Natural killer cell (primary cell): ENCODE measurements around the gene NAV2. TPM values are rescaled to one million over a fixed set of nuclear protein-coding genes. Genes with fewer than 3 reads are reported as not detected.

Experiments used
- ATAC-seq, 3 donors: fragments of 150-1000 bp in 2 of 3; fragments of 200-7000 bp in 1 of 3; cut with Tn5 transposase; 1 replicate in 1 of 3; 2 replicates in 2 of 3; pipeline ENCODE4 v1.10.0; 2021; ENCODE audit warnings: mild to moderate bottlenecking in 2 of 3, moderate library complexity in 2 of 3
- DNase-seq, 2 donors: peaks; one replicate each; pipeline versions ENCODE4 v3.0.0 to v3.0.0-alpha.2; 2013 to 2021; ENCODE audit warnings: mixed read lengths in 1 of 2
- H3K27ac ChIP-seq: one replicate; pipeline ENCODE4 v1.5.1; 2013; ENCODE audit warnings: mild to moderate bottlenecking, low read length
- H3K27me3 ChIP-seq: one replicate; pipeline ENCODE4 v1.6.1; 2013; ENCODE audit warnings: low read length; ENCODE audit not compliant: control insufficient read depth, insufficient read depth
- H3K36me3 ChIP-seq: one replicate; pipeline ENCODE4 v1.6.1; 2013; ENCODE audit warnings: low read length; ENCODE audit not compliant: control insufficient read depth, insufficient read depth
- H3K4me1 ChIP-seq: one replicate; pipeline ENCODE4 v1.6.1; 2013; ENCODE audit warnings: low read length; ENCODE audit not compliant: control insufficient read depth, insufficient read depth
- H3K4me3 ChIP-seq: one replicate; pipeline ENCODE4 v1.5.1; 2013; ENCODE audit warnings: low read length
- H3K9me3 ChIP-seq: one replicate; pipeline ENCODE4 v1.6.1; 2013; ENCODE audit warnings: low read length; ENCODE audit not compliant: control insufficient read depth, insufficient read depth
- H3K27ac Mint-ChIP-seq, 2 donors: one replicate each; pipeline ENCODE4 v1.8.0; 2022; ENCODE audit warnings: mild to moderate bottlenecking in 2 of 2, mixed read lengths in 2 of 2, moderate library complexity in 1 of 2
- H3K27me3 Mint-ChIP-seq, 2 donors: one replicate each; pipeline ENCODE4 v1.8.0; 2022; ENCODE audit warnings: low read depth in 2 of 2, mixed read lengths in 2 of 2
- H3K36me3 Mint-ChIP-seq: one replicate; pipeline ENCODE4 v1.8.0; 2022; ENCODE audit warnings: mixed read lengths
- H3K4me1 Mint-ChIP-seq, 2 donors: one replicate each; pipeline ENCODE4 v1.8.0; 2022; ENCODE audit warnings: mixed read lengths in 2 of 2
- H3K4me3 Mint-ChIP-seq: one replicate; pipeline ENCODE4 v1.8.0; 2022; ENCODE audit warnings: mild to moderate bottlenecking, moderate library complexity, mixed read lengths
- H3K9me3 Mint-ChIP-seq, 2 donors: one replicate each; pipeline ENCODE4 v1.8.0; 2022; ENCODE audit warnings: mixed read lengths in 2 of 2
- CTCF ChIP-seq: fragments of 200-600 bp; IDR thresholded peaks from one replicate; pipeline ENCODE4 v1.8.0; 2022; ENCODE audit warnings: antibody characterized with exemption
- WGBS: methylation state at CpG from one replicate; pipeline ENCODE4 v1.1.7; 2013; ENCODE audit warnings: missing lambda C conversion rate; ENCODE audit not compliant: insufficient coverage; 5-methylcytosine and 5-hydroxymethylcytosine counted together
- intact Hi-C: fragments of 100-400 bp; cut with micrococcal nuclease; formaldehyde crosslinking; loops from one replicate; pipeline ENCODE4 v1.14.2; 2022
- total RNA-seq, 4 donors: library from RNA; stranded (reverse); fragments of 120-200 nt in 1 of 4; gene quantifications; one replicate each; pipeline versions ENCODE4 v1.2.3 to v1.2.4, GENCODE V29; 2013 to 2022

NAV2 gene
- total RNA-seq, 3 donors from 2014 or later (not counting 1 experiment from before 2014, with no cell fraction given): 0.14 to 1.6 (median 0.43) TPM

- H3K27ac Mint-ChIP-seq: no peak overlapping the region
- no peaks in the 10 kb centered on the region for H3K36me3 ChIP-seq
- no peak overlapping the region for H3K27ac ChIP-seq
- H3K4me3 Mint-ChIP-seq: no peak overlapping the region
- no peaks in the 10 kb centered on the region for H3K36me3 Mint-ChIP-seq
- no peaks in the 10 kb centered on the region for H3K27me3 ChIP-seq
- no peaks in the 10 kb centered on the region for H3K4me1 ChIP-seq
- no peaks in the 10 kb centered on the region for H3K9me3 Mint-ChIP-seq
- H3K9me3 ChIP-seq: no peaks in the 10 kb centered on the region
- DNase-seq: no peak
- TF ChIP-seq CTCF: no peak
- H3K4me3 ChIP-seq: no peak overlapping the region
- ATAC-seq: no peak
- H3K4me1 Mint-ChIP-seq: no peaks in the 10 kb centered on the region
- H3K27me3 Mint-ChIP-seq: no peaks in the 10 kb centered on the region
- intact Hi-C loops: no loop called here
- 89% methylated on average over 2 of the region's 2 CpGs for WGBS
These were observed 342.7 kb downstream of the NAV2 start for GRCh38 chr11:20055312-20055711.

GRCh38 chr11:20056109-20056949, 343.7 kb downstream of the NAV2 start:
- no peak overlapping the region for H3K4me3 Mint-ChIP-seq
- H3K36me3 Mint-ChIP-seq: no peaks in the 10 kb centered on the region
- Histone ChIP-seq H3K36me3 (no peaks in the 10 kb centered on the region), H3K27me3 (no peaks in the 10 kb centered on the region), H3K4me3 (no peak overlapping the region), H3K9me3 (no peaks in the 10 kb centered on the region), H3K4me1 (no peaks in the 10 kb centered on the region), H3K27ac (no peak overlapping the region)
- H3K9me3 Mint-ChIP-seq: no peaks in the 10 kb centered on the region
- no peaks in the 10 kb centered on the region for H3K4me1 Mint-ChIP-seq
- 99% methylated on average over 3 of the region's 8 CpGs for WGBS
- no peak for TF ChIP-seq CTCF
- H3K27ac Mint-ChIP-seq: no peak overlapping the region
- intact Hi-C loops: no loop called here
- DNase-seq: no peak
- H3K27me3 Mint-ChIP-seq: peaks cover 0 to 2% of the 10 kb centered on the region in 2 donors
- ATAC-seq: no peak

GRCh38 chr11:20056950-20057943, 344.6 kb downstream of the NAV2 start:
- Histone ChIP-seq H3K27ac (no peak overlapping the region), H3K4me3 (no peak overlapping the region), H3K9me3 (no peaks in the 10 kb centered on the region), H3K27me3 (no peaks in the 10 kb centered on the region), H3K4me1 (no peaks in the 10 kb centered on the region), H3K36me3 (no peaks in the 10 kb centered on the region)
- DNase-seq: no peak
- H3K27me3 Mint-ChIP-seq: peaks cover 0 to 2% of the 10 kb centered on the region in 2 donors
- no peak for TF ChIP-seq CTCF
- ATAC-seq: no peak
- no peaks in the 10 kb centered on the region for H3K9me3 Mint-ChIP-seq
- no peaks in the 10 kb centered on the region for H3K4me1 Mint-ChIP-seq
- H3K4me3 Mint-ChIP-seq: no peak overlapping the region
- intact Hi-C loops: no loop called here
- H3K36me3 Mint-ChIP-seq: no peaks in the 10 kb centered on the region
- no peak overlapping the region for H3K27ac Mint-ChIP-seq
- 89% methylated on average over 8 of the region's 8 CpGs for WGBS
